Kidney tubule cell (primary cell): Measurements from ENCODE around the gene RNF5.
"Not testable (repeated sequence)": the region's sequence is repeated elsewhere in the genome, so short reads cannot be mapped to it uniquely, and the experiment has no call there.

Source experiments
- DNase-seq: peaks from one replicate; pipeline ENCODE4 v3.0.0-alpha.2; 2018; ENCODE audit warnings: low spot score

RNF5 gene

GRCh38 chr6:32210191-32210601, 32.0 kb downstream of the RNF5 start:
- no peak for DNase-seq

GRCh38 chr6:32211432-32211831, 33.2 kb downstream of the RNF5 start:
- not testable (repeated sequence) for DNase-seq

GRCh38 chr6:32212076-32212760, 34.0 kb downstream of the RNF5 start:
- no peak for DNase-seq

DNA sequence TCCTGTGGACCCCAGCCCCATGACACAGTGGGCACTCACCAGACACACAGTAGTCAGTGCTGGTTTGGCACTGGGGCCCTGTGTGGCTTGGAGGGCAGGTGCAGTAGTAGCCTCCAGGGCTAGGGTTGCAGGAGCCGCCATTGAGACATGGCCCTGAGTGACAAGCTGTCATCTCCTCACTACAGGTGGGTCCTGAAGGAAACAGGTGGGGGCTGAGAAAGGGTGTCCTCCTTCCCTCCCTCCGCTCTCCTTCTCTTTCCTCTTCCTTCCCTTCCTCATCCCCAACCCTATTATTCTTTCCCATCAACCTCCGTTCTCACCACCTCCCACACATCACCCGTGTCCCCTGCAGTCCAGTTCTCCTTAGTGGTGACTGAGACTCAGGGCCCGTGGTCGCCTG, 35.4 kb downstream of the RNF5 start:
- no peak for DNase-seq

DNA sequence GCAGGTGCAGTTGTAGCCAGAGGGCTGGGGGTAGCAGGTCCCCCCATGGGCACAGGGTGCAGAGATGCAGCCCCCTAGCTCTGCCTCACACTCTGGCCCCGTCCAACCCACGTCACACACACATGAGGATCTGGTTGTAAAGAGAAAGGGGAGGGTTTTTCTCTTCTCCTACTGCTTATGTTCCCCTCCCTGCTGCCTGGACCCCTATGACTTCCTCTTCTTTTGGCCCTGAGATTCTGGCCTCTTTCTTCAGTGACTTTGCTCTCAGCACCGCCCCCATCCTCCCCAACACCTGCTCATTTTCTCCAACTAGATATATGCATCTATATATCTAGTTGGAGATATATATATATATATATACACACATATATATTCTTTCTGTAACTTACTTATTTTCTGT, 35.9 kb downstream of the RNF5 start:
- DNase-seq, result no peak

GRCh38 chr6:32215617-32216016, 37.4 kb downstream of the RNF5 start:
- no peak for DNase-seq

GRCh38 chr6:32216285-32216684, 38.1 kb downstream of the RNF5 start:
- DNase-seq, result no peak

DNA sequence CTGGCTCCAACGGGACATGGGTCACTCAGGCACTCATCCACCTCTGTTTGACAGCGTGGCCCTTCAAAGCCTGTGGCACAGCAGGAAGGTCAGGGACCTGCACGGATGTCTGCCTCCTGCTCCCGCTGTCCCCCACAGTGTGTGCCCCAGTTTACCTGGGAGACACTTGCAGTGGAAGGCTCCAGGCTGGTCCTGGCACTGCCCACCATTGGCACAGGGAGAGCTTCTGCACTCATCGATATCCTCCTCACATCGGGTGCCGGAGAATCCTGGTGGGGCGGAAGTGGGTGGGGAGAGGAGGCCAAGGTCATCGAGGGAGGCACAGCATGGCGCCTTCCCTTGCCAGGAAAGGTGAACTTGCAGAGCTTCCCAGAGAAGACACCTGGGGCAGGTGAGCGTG, 38.8 kb downstream of the RNF5 start:
- no peak for DNase-seq

- no peak for DNase-seq
Measured at GRCh38 chr6:32218167-32218566, 40.0 kb downstream of the RNF5 start.

DNA sequence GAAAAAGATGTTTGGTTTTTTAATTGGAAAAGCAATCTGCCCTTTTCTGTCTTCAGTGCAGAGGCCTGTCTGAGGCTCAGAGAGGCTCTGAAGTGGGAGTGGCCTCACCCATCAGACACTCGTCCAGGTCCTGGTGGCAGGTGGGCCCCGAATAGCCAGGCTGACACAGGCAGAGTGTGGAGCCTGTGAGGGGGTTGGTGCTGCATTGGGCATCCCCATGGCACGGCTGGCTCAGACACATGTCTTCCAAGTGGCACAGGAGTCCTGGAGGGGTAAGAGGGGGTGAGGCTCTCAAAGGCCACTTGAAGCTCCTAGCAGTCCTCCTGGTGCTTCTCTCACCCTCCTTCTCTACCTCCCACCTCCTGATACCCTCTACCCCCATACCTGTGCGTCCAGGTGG, 41.8 kb downstream of the RNF5 start:
- no peak for DNase-seq

GRCh38 chr6:32222333-32223230, 44.4 kb downstream of the RNF5 start:
- DNase-seq, result no peak

GRCh38 chr6:32223258-32224235, 45.3 kb downstream of the RNF5 start, which contains the start of gene NOTCH4:
Gene NOTCH4, minus strand, starts transcription at chr6:32224067. Its CDS starts 139 bp downstream, at chr6:32223928.
- no peak for DNase-seq

- no peak for DNase-seq
Measured at GRCh38 chr6:32224696-32225095, 46.5 kb downstream of the RNF5 start.

GRCh38 chr6:32226434-32226833, 48.2 kb downstream of the RNF5 start:
- no peak for DNase-seq
